Ovary (tissue), 3 donors: ENCODE measurements around the gene LCP1.

Experiments used
- CTCF ChIP-seq, 3 donors: fragments of 450-650 bp in 2 of 3; fragments of 200-600 bp in 1 of 3; IDR thresholded peaks; one replicate each; pipeline versions ENCODE4 v1.5.1 to v1.8.0; 2016 to 2022; ENCODE audit warnings: antibody characterized with exemption in 3 of 3, mild to moderate bottlenecking in 1 of 3
- EP300 ChIP-seq: sonication (generic); formaldehyde crosslinking; IDR thresholded peaks from one replicate; pipeline ENCODE4 v1.6.1; 2017; ENCODE audit warnings: antibody characterized with exemption
- donor health status: DM: no; HTN: no; CAD: no.

GRCh38 chr13:46164661-46165060, 17.3 kb downstream of the LCP1 start:
- TF ChIP-seq CTCF (IDR thresholded peaks at IDR 0.05) (no peak), EP300 (no peak)
